ENCODE measurements around the gene PARP3.

- TF ChIP-seq CTCF (IDR thresholded peaks at IDR 0.05), result no peak
- TF ChIP-seq POLR2A (IDR thresholded peaks at IDR 0.05), result no peak
Measured at GRCh38 chr3:51953445-51953844, 11.3 kb downstream of the PARP3 start.

Measured in thyroid gland (tissue), 4 donors.